ENCODE measurements around the gene PODXL2.

DNA sequence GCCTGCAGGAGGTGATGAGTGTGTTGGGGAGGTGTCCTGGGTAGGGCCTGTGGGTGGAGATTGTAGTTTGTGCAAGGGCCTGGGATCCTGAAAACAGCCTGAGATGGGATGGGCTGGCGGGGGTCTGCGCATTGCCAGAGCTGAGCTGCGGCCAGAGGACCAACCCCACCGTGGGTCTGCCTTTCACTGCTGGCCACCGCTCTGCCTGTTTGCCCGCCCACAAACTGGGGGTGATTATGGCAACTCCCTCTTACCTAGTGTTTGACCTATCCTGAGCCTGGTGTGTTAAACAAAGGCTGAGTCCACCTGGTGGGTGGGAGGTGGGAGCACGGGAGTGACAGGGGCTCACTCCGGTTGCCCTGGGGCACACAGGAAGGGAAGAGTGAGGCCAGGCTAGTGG lies 53.6 kb downstream of the PODXL2 start:
- TF ChIP-seq EZH2 (IDR thresholded peaks at IDR 0.05; ENCODE audit: borderline replicate concordance, low read depth, low read length, severe bottlenecking) (no peak), CTCF (IDR thresholded peaks at IDR 0.05; ENCODE audit: borderline replicate concordance, extremely low read depth, low read length, poor library complexity, severe bottlenecking) (no peak)

Data from DND-41 (cell line).